ELR (cell line): ENCODE data around the gene SGCD.

ENCODE experiments used
- DNase-seq: peaks from one replicate; pipeline ENCODE4 v3.0.0-alpha.2; 2015; ENCODE audit warnings: low read depth

SGCD gene

GRCh38 chr5:156459812-156460385 lies 132.9 kb downstream of the SGCD start:
- no peak for DNase-seq

DNA sequence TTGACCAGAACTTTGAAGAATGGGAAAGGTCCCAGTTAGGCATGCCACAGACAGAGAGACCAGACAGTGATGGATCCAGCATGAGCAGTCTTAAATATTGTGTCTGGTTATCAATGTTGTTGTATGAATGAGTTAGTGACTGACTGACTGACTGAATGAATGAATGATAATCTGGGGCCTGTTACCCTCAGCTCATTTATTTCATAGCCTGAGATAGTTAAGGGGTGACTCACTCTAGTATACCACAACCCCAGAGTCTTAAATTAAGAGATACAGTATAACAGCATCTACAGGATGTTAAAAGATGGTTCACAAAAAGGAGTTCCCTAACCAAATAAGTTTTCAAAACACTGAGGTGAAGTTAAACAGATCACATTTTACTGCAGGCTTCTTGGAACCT lies 133.5 kb downstream of the SGCD start:
- DNase-seq, result no peak

DNA sequence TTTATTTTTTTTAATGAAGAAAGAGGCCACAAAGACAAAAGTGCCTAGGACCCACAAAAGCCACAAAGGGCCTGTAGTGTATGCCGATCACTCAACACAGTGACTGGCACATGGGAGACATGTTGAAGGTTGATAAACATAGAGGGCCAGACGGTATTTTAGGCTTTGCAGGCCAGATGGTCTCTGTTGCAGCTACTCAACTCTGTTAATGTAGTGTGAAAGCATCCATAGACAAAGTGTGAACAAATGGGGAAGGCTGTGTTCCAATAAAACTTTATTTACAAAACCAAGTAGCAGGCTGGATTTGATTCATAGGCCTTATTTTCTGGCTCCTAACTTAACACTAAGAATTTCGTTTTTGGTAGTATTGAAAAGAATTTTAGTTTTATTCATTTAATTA lies 139.9 kb downstream of the SGCD start:
- no peak for DNase-seq

- DNase-seq, result no peak
Measured at GRCh38 chr5:156469636-156470035, 142.7 kb downstream of the SGCD start.

DNA sequence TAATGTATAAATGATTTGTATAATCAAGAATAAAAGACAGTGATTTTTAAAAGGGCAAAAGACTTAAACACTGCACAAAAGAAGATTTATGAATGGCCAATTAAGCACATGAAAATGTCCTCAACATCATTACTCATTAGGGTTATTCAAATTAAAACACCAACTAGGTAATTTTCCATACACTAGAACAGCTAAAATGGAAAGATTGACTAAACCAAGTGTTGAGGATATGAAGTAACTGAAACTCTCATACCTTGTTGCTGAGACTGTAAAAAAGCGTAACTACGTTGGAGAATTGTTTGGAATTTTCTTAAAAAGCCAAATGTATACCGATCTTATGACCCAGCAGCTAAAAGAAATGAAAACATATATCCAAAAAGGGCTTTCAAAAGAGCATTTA lies 144.9 kb downstream of the SGCD start:
- DNase-seq, result no peak

DNA sequence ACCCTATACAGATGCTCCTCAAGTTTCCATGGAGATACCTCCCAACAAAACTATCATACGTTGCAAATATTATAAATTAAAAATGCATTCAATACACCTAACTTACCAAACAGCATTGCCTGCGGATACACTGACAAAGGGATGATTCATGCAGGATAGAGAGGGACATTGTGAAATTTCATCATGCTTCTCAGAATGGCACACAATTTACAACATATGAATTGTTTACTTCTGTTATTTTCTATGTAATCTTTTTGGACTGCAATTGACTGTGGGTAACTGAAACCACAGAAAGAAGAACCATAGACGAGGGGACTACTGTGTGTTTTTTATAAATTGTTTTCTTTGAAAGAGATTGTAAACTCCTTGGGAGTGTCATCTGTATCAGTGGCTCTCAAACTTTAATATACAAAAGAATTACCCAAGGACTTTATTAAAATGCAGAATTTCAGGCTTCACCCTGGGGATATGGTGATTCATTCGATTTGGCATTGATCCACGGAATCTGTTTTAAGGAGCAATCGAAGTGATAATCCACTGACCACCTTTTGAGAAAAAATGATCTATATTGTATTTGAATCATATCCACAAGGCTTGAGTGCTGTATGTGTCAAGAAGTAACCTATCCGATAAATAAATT lies 146.4 kb downstream of the SGCD start:
- no peak for DNase-seq

DNA sequence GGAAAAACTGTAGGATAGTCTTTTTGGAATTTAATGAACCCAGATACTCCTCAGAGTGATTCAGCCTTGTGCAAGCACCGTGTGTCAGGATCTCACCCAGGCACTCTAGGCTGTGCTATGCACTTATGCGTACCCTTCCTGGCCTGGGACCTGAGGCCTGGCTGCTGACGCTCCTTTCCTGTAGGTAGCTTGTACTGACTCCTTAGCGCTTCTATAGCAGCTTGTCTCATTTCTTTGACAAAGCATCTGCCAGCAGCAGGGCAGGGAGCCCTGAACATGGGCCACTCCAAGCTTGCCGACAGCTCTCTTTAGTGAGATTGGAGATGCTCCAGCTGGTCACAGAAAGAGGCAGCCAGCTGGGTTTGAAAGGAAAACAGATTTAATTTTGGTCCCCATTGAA lies 147.3 kb downstream of the SGCD start:
- no peak for DNase-seq

DNA sequence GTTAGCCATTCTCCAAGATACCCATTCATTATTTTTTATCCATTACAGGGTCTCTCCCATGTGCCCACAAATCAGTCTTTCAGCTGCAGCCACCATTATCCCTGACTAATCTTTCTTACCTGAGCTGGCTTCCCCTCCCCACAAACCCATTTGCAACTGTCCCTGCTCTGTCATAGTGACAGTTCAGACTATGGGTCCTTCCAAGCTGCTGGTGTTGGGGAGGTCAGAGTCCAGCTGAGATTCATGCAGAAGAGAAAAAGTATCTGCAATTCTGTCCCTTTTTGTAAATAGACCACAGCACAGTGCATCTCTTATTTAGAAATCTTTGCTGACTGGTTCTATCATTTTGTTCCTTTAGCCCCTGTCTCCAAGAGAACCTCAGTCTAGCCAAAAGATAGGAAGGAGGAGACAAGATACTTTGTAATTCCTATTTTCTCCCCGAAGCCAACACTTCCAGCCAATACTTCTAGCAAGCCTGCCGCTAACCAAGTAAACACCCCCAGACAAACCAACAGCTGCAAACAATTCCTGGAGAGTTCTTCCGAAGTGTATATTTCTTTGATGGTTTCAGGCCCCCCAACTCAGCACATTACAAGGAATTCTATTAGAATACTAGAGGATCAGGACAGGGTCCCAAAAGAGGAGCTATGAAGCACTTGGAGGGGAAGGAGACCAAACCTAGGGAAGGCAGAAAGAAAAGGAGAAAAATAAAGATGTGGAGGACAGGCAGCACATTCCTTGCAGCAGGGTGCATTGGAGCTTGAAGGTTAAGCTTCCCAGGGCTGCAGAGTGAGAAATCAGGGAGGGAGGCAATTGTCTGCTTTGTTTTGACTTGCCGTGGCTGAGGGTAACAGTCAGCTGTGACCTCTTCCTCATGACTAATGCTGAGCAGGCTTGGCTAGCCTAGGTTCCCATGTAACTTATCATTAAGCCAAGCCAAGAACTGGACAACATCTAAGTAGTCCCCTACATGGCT lies 148.5 kb downstream of the SGCD start:
- peak; percentile 1 for DNase-seq

DNA sequence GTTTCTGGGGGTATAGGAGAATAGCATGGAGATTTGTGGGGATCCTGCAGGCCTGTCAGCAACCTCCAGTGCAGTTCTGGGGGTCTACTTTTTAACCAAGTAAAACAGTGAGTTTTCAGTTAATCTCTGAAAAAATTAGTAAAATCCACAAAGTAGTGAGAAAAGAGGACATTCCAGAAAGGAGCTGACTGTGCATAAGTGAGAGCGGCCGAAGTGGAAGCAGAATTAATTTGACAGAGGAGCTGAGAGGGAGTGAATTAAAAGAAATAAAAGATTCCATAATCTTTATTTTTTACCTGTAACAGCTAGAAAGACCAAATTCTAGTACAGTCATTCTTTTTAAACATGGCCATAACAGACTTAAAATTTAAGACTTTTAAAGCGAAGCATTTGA lies 149.2 kb downstream of the SGCD start:
- no peak for DNase-seq

DNA sequence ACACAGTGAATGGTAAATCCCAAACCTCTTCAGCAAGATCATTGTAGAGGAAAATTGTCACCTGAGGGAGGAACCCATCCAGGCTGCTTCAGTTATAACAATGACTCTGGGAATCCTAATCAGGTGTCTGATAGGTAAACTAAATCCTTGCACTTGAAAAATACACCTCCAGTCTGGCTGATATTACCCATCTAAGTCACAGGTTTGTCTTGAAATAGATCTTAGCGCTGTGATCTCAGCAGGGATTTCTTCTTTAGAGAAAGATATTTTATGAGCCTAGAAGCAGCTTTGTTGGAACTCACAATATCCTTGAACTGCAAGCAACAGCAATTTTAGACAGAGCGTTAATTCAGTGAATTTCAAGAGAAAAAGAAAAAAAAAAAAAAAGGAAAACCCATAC lies 149.7 kb downstream of the SGCD start:
- DNase-seq, result no peak

DNA sequence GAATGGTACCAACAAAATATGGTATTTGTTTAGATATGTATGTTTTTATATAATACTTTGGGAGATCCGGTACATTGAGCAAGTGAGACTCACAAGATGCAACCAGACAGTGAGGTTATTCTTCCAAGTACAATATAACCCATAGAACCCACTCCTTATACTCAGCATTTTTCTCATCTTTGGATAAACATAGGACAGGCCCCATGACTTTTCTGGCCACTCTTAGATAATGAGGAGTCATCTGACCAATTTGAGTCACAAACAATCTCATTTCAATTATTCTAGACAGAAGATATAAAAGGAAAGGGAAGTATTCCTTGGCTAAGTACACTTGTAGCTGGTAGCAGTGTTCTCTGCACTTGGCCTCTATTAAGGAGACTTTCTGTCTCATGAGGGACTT lies 150.2 kb downstream of the SGCD start:
- no peak for DNase-seq

GRCh38 chr5:156479849-156480248 lies 152.9 kb downstream of the SGCD start:
- DNase-seq, result no peak

DNA sequence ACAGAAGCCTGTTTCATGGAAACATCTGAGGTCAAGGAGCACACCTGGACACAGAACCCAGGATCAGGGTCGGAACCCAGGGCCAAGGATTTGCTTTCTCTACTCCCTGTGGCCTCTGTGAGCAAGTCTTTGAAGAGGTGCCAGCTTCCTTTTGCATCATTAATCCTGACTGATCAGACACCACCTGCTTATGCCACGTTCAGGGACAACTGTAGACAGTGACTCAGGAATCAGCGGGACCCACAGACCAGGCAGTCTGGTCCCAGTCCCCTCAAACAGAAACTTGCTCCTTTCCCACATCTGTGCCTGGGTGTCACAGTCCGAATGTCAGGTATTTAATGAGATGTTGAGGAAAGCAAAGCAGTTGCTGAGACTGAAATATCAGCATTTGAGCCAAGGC lies 154.8 kb downstream of the SGCD start:
- no peak for DNase-seq

DNA sequence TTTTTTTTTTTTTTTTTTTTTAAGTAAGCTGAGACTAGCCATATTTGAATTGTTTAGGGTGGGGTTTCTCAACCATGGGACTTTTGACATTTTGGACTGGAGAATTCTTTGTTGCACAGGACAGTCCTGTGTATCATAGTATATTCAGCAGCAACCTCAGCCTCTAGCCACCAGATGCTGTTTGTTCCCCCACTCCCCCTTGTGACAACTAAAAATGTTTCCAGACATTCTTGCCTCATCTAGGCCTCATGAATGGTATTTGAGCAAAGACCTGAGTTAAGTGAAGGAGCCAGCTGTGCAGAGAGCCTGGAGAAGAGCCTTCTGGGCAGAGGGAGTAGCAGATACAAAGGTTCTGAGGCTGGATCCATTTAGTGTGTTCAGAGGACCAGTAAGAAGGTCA lies 155.9 kb downstream of the SGCD start:
- DNase-seq, result no peak

- no peak for DNase-seq
Measured at GRCh38 chr5:156486394-156487238, 159.7 kb downstream of the SGCD start.

DNA sequence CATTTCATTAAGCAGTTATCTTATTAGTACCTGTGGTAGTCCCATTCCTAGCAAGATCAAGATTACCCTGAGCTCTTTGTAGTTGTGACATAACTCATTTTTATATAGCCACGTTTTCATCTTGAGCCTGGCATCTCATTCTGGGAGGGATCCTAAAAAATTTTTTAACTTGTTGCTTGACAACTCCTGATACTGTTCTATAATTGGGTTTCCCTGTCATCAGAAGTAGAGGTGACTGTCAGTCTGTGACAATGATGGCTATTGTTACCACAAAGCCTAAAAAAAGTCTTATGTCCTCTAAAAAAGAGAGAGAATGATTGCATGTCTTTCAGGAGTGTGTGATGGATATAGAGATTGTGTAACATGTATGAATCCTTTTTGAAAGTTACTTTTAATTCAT lies 164.8 kb downstream of the SGCD start:
- DNase-seq, result no peak

GRCh38 chr5:156496291-156496690 lies 169.3 kb downstream of the SGCD start:
- no peak for DNase-seq

DNA sequence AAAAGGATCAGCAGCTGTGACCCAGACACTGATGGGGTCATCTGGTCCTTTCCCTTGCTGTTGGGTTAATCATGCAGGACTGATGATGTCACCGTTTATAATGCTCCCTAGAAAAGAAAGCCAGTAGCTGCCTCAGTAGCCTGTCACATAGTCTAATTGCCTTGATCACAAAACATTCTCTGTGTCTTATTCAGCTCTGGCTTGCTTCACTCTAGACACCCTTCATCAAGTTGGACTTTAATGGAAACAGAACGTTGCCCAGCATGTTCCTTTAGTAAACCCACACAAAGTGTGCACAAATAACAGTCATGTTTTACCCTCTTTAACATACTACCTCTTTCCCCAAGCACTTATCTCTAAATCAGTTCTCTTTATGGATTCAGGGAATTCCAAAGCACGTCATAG lies 170.8 kb downstream of the SGCD start:
- no peak for DNase-seq

GRCh38 chr5:156498226-156498980 lies 171.4 kb downstream of the SGCD start:
- DNase-seq, result no peak

DNA sequence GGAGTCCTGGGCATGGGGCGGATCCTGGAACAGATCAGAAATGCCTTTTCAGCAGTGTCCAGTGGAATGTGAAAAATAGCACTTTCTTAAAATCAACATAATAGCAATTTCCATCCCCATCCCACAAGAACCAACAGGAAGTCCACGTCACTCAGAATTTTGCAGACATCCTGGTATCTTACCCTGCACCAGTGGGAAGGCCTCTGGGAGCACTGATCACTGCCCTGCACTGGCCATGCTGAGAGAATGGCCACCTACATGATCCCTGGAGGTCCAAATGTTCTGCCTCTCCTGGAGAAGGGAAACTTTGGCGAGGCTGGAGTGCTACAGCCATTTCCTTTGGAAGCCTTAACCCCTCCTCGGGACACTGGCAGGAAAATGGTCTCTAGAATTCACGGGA lies 173.8 kb downstream of the SGCD start:
- no peak for DNase-seq

DNA sequence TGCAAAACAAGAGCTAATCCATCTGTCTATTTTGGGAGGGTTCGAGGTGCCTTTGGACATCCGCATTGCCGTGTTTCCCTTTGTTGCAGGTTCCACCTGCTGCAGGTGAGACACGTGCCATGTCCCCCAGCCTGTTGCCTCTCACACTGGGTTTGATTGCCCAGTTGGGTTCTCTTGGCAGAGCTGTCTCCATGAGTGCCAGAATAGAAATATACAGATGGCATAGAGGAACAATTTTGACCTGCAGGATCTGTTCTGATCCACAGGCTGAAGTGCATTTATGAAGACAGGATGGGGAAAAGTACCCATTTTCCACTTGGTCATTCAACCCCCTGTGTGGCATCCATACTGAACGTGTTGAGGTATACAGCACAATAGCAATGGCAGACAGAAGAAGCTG lies 178.1 kb downstream of the SGCD start:
- no peak for DNase-seq
